Measurements from ENCODE around the gene PPM1E.

DNA sequence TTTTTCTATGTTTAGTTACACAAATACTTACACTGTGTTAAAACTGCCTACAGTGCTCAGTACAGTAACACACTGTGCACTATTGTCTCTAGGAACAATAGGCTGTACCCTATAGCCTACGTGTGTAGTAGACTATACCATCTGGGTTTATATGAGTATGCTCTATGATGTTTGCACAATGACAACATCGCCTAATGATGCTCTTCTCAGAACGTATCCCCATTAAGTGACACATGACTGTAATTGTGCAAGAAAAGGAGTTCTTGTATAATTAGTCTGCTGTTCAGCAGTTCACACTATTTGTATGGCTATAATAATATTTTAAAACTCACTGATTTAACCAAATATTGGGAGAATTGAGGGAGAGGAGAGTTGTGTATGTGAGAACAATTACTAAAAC lies 177.3 kb downstream of the PPM1E start:
- TF ChIP-seq, protein P1, sequence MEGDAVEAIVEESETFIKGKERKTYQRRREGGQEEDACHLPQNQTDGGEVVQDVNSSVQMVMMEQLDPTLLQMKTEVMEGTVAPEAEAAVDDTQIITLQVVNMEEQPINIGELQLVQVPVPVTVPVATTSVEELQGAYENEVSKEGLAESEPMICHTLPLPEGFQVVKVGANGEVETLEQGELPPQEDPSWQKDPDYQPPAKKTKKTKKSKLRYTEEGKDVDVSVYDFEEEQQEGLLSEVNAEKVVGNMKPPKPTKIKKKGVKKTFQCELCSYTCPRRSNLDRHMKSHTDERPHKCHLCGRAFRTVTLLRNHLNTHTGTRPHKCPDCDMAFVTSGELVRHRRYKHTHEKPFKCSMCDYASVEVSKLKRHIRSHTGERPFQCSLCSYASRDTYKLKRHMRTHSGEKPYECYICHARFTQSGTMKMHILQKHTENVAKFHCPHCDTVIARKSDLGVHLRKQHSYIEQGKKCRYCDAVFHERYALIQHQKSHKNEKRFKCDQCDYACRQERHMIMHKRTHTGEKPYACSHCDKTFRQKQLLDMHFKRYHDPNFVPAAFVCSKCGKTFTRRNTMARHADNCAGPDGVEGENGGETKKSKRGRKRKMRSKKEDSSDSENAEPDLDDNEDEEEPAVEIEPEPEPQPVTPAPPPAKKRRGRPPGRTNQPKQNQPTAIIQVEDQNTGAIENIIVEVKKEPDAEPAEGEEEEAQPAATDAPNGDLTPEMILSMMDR (IDR thresholded peaks at IDR 0.05) = no peak
- TF ChIP-seq POLR2A (IDR thresholded peaks at IDR 0.05) = no peak
